Gastrocnemius medialis (tissue), 4 donors: Measurements from ENCODE around the gene PSMB2.

Experiments used
- CTCF ChIP-seq, 5 experiments: fragments of 450-650 bp in 3 of 5; fragments of 200-600 bp in 2 of 5; sonication (generic) in 2 of 5; IDR thresholded peaks in 4 of 5; conservative IDR thresholded peaks in 1 of 5; 1 replicate in 4 of 5; 2 replicates in 1 of 5; pipeline ENCODE4 v1.5.1; 2016 to 2019; ENCODE audit warnings: antibody characterized with exemption in 5 of 5, mild to moderate bottlenecking in 3 of 5, moderate library complexity in 3 of 5
- POLR2A ChIP-seq, 2 donors: fragments of 450-650 bp; IDR thresholded peaks; one replicate each; pipeline ENCODE4 v1.6.1; 2017; ENCODE audit warnings: antibody characterized with exemption in 2 of 2, mild to moderate bottlenecking in 2 of 2, moderate library complexity in 2 of 2

DNA sequence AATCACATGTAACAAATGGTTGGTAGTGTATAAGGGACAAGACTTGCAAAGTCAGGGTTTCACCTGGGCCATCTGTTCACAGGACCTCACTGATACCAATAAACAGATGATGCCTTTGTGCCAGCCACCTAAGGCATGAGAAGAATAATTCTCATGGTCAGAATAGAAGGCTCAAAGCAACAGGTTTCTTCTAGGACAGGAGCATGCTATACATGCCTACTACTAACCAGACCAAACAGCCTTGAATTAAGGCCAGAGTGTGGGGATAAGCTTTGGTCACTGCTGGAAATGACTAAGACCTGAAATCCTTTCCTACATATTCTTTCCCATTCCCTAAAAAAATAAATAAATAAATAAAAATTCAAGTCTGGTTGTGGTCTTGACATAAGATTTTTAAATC is 17.5 kb downstream of the PSMB2 start:
- TF ChIP-seq CTCF (IDR thresholded peaks at IDR 0.05 in 4 of 5, conservative IDR thresholded peaks at IDR 0.05 in 1 of 5) (no peak), POLR2A (IDR thresholded peaks at IDR 0.05) (no peak)
